Right lobe of liver (tissue), 6 donors: ENCODE measurements around the gene DLX3. TPM values are rescaled to one million over a fixed set of nuclear protein-coding genes. Genes with fewer than 3 reads are reported as not detected.

Experiments used
- ATAC-seq, 4 donors: fragments of 200-7000 bp; cut with Tn5 transposase; one replicate each; pipeline ENCODE4 v1.9.1; 2020; ENCODE audit warnings: mild to moderate bottlenecking in 4 of 4, moderate library complexity in 4 of 4
- DNase-seq, 3 donors: peaks; one replicate each; pipeline ENCODE4 v3.0.0-alpha.2; 2020
- H3K27ac ChIP-seq, 3 donors: fragments of 200-600 bp; one replicate each; pipeline ENCODE4 v1.8.0; 2022
- H3K27me3 ChIP-seq, 2 donors: fragments of 200-600 bp; one replicate each; pipeline ENCODE4 v1.8.0; 2022
- H3K36me3 ChIP-seq, 4 donors: fragments of 200-600 bp; sonication (generic) in 1 of 4; one replicate each; pipeline versions ENCODE4 v1.5.1 to v1.8.0; 2017 to 2022; ENCODE audit warnings: control low read depth in 1 of 4
- H3K4me1 ChIP-seq, 4 donors: fragments of 200-600 bp; sonication (generic) in 1 of 4; one replicate each; pipeline versions ENCODE4 v1.5.1 to v1.8.0; 2017 to 2022; ENCODE audit warnings: control low read depth in 1 of 4
- H3K4me3 ChIP-seq, 3 donors: fragments of 200-600 bp; one replicate each; pipeline ENCODE4 v1.8.0; 2022
- H3K9me3 ChIP-seq, 4 donors: fragments of 200-600 bp; sonication (generic) in 1 of 4; one replicate each; pipeline versions ENCODE4 v1.5.1 to v1.8.0; 2017 to 2022; ENCODE audit warnings: control low read depth in 1 of 4
- CTCF ChIP-seq, 4 donors: fragments of 200-600 bp in 3 of 4; fragments of 450-650 bp in 1 of 4; IDR thresholded peaks; one replicate each; pipeline versions ENCODE4 v1.5.1 to v1.8.0; 2016 to 2022; ENCODE audit warnings: antibody characterized with exemption in 4 of 4, mild to moderate bottlenecking in 2 of 4
- POLR2A ChIP-seq: fragments of 450-650 bp; IDR thresholded peaks from one replicate; pipeline ENCODE4 v1.6.1; 2017; ENCODE audit warnings: antibody characterized with exemption, mild to moderate bottlenecking
- WGBS: methylation state at CpG from one replicate; pipeline ENCODE4 v1.1.6; 2018; ENCODE audit warnings: low coverage, low lambda C conversion rate; ENCODE audit not compliant: insufficient coverage; ENCODE audit errors: missing lambda C conversion rate; 5-methylcytosine and 5-hydroxymethylcytosine counted together
- intact Hi-C, 2 donors: fragments of 100-400 bp; cut with DNase I; formaldehyde crosslinking; loops; one replicate each; pipeline versions ENCODE4 v1.11.2 to v1.14.1; 2022
- total RNA-seq, 6 experiments: library from RNA; depleted of rRNA in 2 of 6; stranded (reverse); fragments of >200 nt in 2 of 6; fragmentation: NEBNext Ultra II Directional in 3 of 6; extraction: Animal tissue kit (Norgen Biotek cat#: 25700) in 3 of 6; gene quantifications; one replicate each; pipeline versions ENCODE4 v1.1.0 to v1.2.4, GENCODE V29; 2016 to 2023
- donor health status: DM: no; HTN: yes; CAD: no.
- donor health status: DM: no; HTN: no; CAD: no.
- donor health status: DM: no; HTN: no; CAD: no.
- donor health status: DM: no; HTN: yes; CAD: no.
- donor health status: DM: no; HTN: yes; CAD: no.

Gene DLX3
- total RNA-seq, 6 experiments from 2014 or later = not detected

DNA sequence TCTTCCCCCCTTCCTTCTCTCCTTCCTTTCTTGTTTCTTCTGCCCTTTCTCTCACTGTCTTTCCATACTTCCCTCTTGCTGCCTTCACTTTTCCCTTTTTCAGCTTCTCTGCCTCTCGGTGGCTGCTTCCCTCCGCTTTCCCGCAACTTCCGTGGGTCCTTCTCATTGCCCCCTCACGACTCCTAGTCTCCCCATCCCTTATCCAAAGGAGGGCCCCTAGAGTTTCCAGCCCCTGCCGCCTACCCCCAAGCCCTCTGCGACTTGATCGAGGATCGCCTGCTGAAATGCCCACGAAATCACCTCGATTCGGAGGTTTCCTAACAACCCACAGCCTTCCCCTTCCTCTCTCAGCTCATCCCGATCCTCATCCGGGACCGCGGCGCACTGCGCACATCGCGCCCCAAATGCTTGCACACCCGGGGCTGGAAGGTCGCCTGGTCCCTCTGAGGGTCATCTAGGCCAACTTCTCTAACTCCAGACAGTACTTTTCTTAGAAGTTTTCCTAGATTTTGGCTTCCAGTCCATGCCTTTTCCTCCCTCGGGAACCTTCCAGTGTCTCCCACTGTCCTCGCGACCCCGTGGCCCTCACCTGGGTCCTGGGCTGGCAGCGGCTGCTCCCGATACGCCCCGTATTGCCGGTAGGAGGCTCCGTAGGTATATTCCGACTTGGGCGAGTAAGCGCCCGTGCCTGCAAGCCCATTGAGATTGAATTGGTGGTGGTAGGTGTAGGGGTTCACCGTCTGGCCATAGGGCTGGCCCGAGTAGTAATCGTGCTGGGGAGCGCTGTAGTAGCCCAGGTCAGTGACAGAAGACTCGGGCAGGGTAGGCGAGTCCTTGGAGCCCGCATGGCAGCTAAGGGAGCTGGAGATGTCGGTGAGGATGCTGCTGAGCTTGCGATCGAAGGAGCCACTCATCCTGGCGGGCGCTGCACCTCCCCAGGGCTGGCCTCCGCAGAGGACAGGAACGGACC lies 654 bp downstream of the DLX3 start:
- 7% methylated on average over 31 of the region's 50 CpGs for WGBS
- H3K27me3 ChIP-seq = peaks cover 0 to 35% of the 10 kb centered on the region in 2 donors
- TF ChIP-seq CTCF (IDR thresholded peaks at IDR 0.05) (no peak), POLR2A (no peak)
- peaks cover 0 to 25% (median 2%) of the 10 kb centered on the region in 4 donors for H3K4me1 ChIP-seq
- H3K36me3 ChIP-seq = no peaks in the 10 kb centered on the region
- H3K4me3 ChIP-seq = peak overlapping the region in 1 of 3 donors; percentile 9
- no peak overlapping the region for H3K27ac ChIP-seq
- ATAC-seq = no peak
- no peaks in the 10 kb centered on the region for H3K9me3 ChIP-seq
- intact Hi-C loops = loop anchor here (5.0 kb wide), 2 partner anchors 117 to 132 kb away; no protein-coding TSS in a partner anchor
- DNase-seq = peak in 1 of 3 donors; percentile 34

DNA sequence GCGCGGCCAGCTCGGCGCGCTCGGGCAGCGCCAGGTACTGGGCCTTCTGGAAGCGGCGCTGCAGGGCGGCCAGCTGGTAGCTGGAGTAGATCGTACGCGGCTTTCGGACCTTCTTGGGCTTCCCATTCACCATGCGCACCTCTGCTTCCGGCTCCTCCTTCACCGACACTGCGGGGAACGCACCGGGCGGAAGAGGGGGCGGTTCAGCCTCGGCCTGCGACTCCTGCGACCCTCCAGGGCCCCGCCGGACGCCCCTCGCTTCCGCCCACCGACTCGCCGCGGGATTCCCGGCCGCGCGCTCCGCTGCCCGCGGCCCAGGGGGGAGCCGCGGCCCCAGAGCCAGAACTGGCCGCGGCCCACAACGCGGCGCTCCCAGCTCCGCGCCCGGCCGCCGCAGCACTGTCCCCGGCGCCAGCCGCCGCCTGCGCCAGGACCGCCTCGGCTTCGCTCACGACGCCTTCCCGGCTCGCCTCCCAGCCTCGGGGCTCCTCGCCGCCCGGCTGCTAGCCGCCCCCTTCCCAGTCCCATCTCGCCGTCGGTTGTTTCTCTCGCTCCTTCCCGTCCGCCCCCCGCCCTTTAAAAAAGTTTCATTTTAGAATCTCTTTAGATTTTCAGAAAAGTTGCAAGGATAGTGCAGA lies 1.5 kb downstream of the DLX3 start:
- Histone ChIP-seq H3K27ac (no peak overlapping the region), H3K4me3 (peak overlapping the region; percentile 9 to 44 (median 26)), H3K4me1 (peaks cover 0 to 25% (median 2%) of the 10 kb centered on the region in 4 donors), H3K9me3 (no peaks in the 10 kb centered on the region), H3K27me3 (peaks cover 0 to 27% of the 10 kb centered on the region in 2 donors), H3K36me3 (no peaks in the 10 kb centered on the region)
- ATAC-seq (peak; percentile 11 to 36 (median 26)), DNase-seq (peak in 1 of 3 donors; percentile 40)
- intact Hi-C loops = no loop called here
- 3% methylated on average over 13 of the region's 77 CpGs for WGBS
- no peak for TF ChIP-seq CTCF (IDR thresholded peaks at IDR 0.05)
- TF ChIP-seq POLR2A = no peak

DNA sequence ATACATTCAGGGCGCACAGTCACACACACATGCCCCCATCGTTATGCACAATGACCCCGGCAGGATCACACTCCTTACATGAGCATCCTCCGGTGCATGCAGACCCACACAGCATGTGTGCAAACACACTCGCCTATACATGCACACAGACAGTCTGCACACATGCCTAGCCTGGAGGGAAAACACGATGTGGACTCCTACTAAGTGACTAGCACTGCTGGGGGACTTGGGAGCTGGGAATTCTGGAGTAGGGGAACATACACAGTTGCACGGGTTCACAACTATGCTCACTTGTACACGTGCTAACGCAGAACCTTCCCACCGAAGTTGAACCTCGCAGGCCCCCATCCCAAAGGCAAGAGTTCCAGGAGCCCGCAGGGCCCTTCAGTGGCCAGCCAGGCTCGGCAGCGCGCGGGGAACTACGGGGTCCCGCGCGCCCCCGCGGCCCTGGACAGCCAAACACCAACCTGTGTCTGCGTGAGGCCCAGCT lies 2.0 kb downstream of the DLX3 start:
- Histone ChIP-seq H3K4me1 (peaks cover 0 to 21% (median 2%) of the 10 kb centered on the region in 4 donors), H3K4me3 (peak overlapping the region; percentile 9 to 44 (median 26)), H3K27ac (no peak overlapping the region), H3K9me3 (no peaks in the 10 kb centered on the region), H3K27me3 (peaks cover 0 to 30% of the 10 kb centered on the region in 2 donors), H3K36me3 (no peaks in the 10 kb centered on the region)
- DNase-seq (peak in 1 of 3 donors; percentile 18), ATAC-seq (no peak)
- 0% methylated on average over 1 of the region's 23 CpGs for WGBS
- intact Hi-C loops = no loop called here
- TF ChIP-seq POLR2A (no peak), CTCF (IDR thresholded peaks at IDR 0.05) (no peak)

- intact Hi-C loops = no loop called here
- no peak for TF ChIP-seq CTCF (IDR thresholded peaks at IDR 0.05)
- no peak for TF ChIP-seq POLR2A
- ATAC-seq (no peak), DNase-seq (peak in 1 of 3 donors; percentile 27)
- Histone ChIP-seq H3K36me3 (no peaks in the 10 kb centered on the region), H3K4me1 (peaks cover 0 to 21% (median 2%) of the 10 kb centered on the region in 4 donors), H3K4me3 (no peak overlapping the region), H3K9me3 (no peaks in the 10 kb centered on the region), H3K27me3 (peaks cover 0 to 35% of the 10 kb centered on the region in 2 donors), H3K27ac (no peak overlapping the region)
- WGBS = 64% methylated on average over 9 of the region's 13 CpGs
Observed at GRCh38 chr17:49992191-49992932, 2.7 kb downstream of the DLX3 start.
